GM23338 (cell line): Measurements from ENCODE around the gene ADGRD1. TPM values are rescaled to one million over a fixed set of nuclear protein-coding genes. Genes with fewer than 3 reads are reported as not detected.

ENCODE experiments used
- ATAC-seq: fragments of 200-7000 bp; cut with Tn5 transposase; 3 replicates; pipeline ENCODE4 v1.9.1; 2020
- DNase-seq: peaks from one replicate; pipeline ENCODE4 v3.0.0-alpha.2; 2015; ENCODE audit warnings: low spot score
- H2AFZ ChIP-seq: fragments of 200-600 bp; sonication (generic); 2 replicates; pipeline ENCODE4 v1.8.0; 2016; ENCODE audit warnings: antibody characterized with exemption, mild to moderate bottlenecking, moderate library complexity
- H3F3A ChIP-seq: fragments of 200-600 bp; sonication (generic); replicated peaks from 2 replicates; pipeline ENCODE4 v1.8.0; 2017; ENCODE audit warnings: antibody characterized with exemption, mixed run types, low read depth
- H3K27ac ChIP-seq: fragments of 200-600 bp; sonication (generic); 2 replicates; pipeline ENCODE4 v1.6.1; 2016; ENCODE audit warnings: low read depth
- H3K27me3 ChIP-seq: fragments of 200-600 bp; sonication (generic); 2 replicates; pipeline ENCODE4 v1.8.0; 2016; ENCODE audit warnings: mild to moderate bottlenecking, mixed run types, moderate library complexity; ENCODE audit not compliant: insufficient read depth
- H3K36me3 ChIP-seq: fragments of 200-600 bp; sonication (generic); 2 replicates; pipeline ENCODE4 v1.8.0; 2016; ENCODE audit warnings: mild to moderate bottlenecking; ENCODE audit not compliant: insufficient read depth
- H3K4me1 ChIP-seq: fragments of 200-600 bp; sonication (generic); 2 replicates; pipeline ENCODE4 v1.8.0; 2016; ENCODE audit warnings: mild to moderate bottlenecking, moderate library complexity; ENCODE audit not compliant: insufficient read depth
- H3K4me2 ChIP-seq: fragments of 200-600 bp; sonication (generic); 2 replicates; pipeline ENCODE4 v1.7.1; 2017; ENCODE audit warnings: mixed run types
- H3K4me3 ChIP-seq: fragments of 200-600 bp; sonication (generic); 2 replicates; pipeline ENCODE4 v1.6.1; 2016; ENCODE audit warnings: mixed run types
- H3K79me2 ChIP-seq: fragments of 200-600 bp; sonication (generic); replicated peaks from 2 replicates; pipeline ENCODE4 v1.8.0; 2017; ENCODE audit warnings: mild to moderate bottlenecking; ENCODE audit not compliant: insufficient read depth
- H3K9me2 ChIP-seq: fragments of 200-600 bp; sonication (generic); 2 replicates; pipeline ENCODE4 v1.8.0; 2017; ENCODE audit not compliant: insufficient read depth
- H4K20me1 ChIP-seq: fragments of 200-600 bp; sonication (generic); replicated peaks from 2 replicates; pipeline ENCODE4 v1.8.0; 2017; ENCODE audit warnings: mild to moderate bottlenecking; ENCODE audit not compliant: insufficient read depth
- H3K27ac Mint-ChIP-seq: 2 replicates; pipeline ENCODE4 v1.8.0; 2020; ENCODE audit warnings: inconsistent platforms, mild to moderate bottlenecking, moderate library complexity, mixed read lengths
- H3K27me3 Mint-ChIP-seq: 3 replicates; pipeline ENCODE4 v1.8.0; 2022; ENCODE audit warnings: low read depth, mild to moderate bottlenecking, moderate library complexity, mixed read lengths, inconsistent platforms; ENCODE audit not compliant: insufficient read depth, poor library complexity
- H3K36me3 Mint-ChIP-seq: 3 replicates; pipeline ENCODE4 v1.8.0; 2021; ENCODE audit warnings: low read depth, mild to moderate bottlenecking, inconsistent platforms, moderate library complexity, mixed read lengths
- H3K4me1 Mint-ChIP-seq: 3 replicates; pipeline ENCODE4 v1.8.0; 2020; ENCODE audit warnings: mild to moderate bottlenecking, inconsistent platforms, mixed read lengths
- H3K4me3 Mint-ChIP-seq: 3 replicates; pipeline ENCODE4 v1.8.0; 2021; ENCODE audit warnings: moderate library complexity, mild to moderate bottlenecking, inconsistent platforms, mixed read lengths
- H3K9me3 Mint-ChIP-seq: 3 replicates; pipeline ENCODE4 v1.8.0; 2020; ENCODE audit warnings: moderate library complexity, mild to moderate bottlenecking, inconsistent platforms, mixed read lengths
- CREB1 ChIP-seq: fragments of 250-450 bp; sonication (Bioruptor Pico); IDR thresholded peaks from 2 replicates; pipeline ENCODE4 v1.5.0; 2020; ENCODE audit warnings: low read depth, mild to moderate bottlenecking, moderate library complexity
- CTCF ChIP-seq, 2 experiments: fragments of 200-600 bp in 1 of 2; sonication (generic) in 1 of 2; conservative IDR thresholded peaks; 2 replicates each; pipeline versions ENCODE4 v1.5.1 to v1.6.1; 2016 to 2017; ENCODE audit warnings: antibody characterized with exemption in 2 of 2, low read depth in 2 of 2, mild to moderate bottlenecking in 2 of 2, moderate library complexity in 1 of 2
- ETS1 ChIP-seq: IDR thresholded peaks from 2 replicates; pipeline ENCODE4 v1.6.1; 2016; ENCODE audit warnings: antibody characterized with exemption
- EZH2 ChIP-seq: fragments of 200-600 bp; sonication (generic); IDR thresholded peaks from one replicate; pipeline ENCODE4 v1.8.0; 2017; ENCODE audit warnings: antibody characterized with exemption, mild to moderate bottlenecking, low read depth; ENCODE audit not compliant: unreplicated experiment
- EZH2phosphoT487 ChIP-seq: fragments of 200-600 bp; sonication (generic); IDR thresholded peaks from one replicate; pipeline ENCODE4 v1.8.1; 2018; ENCODE audit warnings: antibody characterized with exemption; ENCODE audit not compliant: unreplicated experiment
- JUNB ChIP-seq: IDR thresholded peaks from one replicate; pipeline ENCODE4 v1.6.1; 2016; ENCODE audit warnings: antibody characterized with exemption; ENCODE audit not compliant: unreplicated experiment
- NANOG ChIP-seq: IDR thresholded peaks from 2 replicates; pipeline ENCODE4 v1.6.1; 2016; ENCODE audit warnings: antibody characterized with exemption, borderline replicate concordance
- POLR2AphosphoS5 ChIP-seq: IDR thresholded peaks from 2 replicates; pipeline ENCODE4 v1.6.1; 2016; ENCODE audit warnings: antibody characterized with exemption, low read depth
- REST ChIP-seq: IDR thresholded peaks from one replicate; pipeline ENCODE4 v1.6.1; 2018; ENCODE audit warnings: antibody characterized with exemption; ENCODE audit not compliant: unreplicated experiment
- STAT1 ChIP-seq: IDR thresholded peaks from one replicate; pipeline ENCODE4 v1.6.1; 2016; ENCODE audit warnings: antibody characterized with exemption; ENCODE audit not compliant: unreplicated experiment
- ZNF114 ChIP-seq: fragments of 250-450 bp; sonication (Bioruptor Pico); IDR thresholded peaks from 2 replicates; pipeline ENCODE4 v1.5.0; 2020; ENCODE audit warnings: mild to moderate bottlenecking, moderate library complexity
- ZNF331 ChIP-seq: fragments of 250-450 bp; sonication (Bioruptor Pico); IDR thresholded peaks from 2 replicates; pipeline ENCODE4 v1.5.0; 2020; ENCODE audit warnings: low read depth, mild to moderate bottlenecking, moderate library complexity
- ZNF462 ChIP-seq: fragments of 250-450 bp; sonication (Bioruptor Pico); IDR thresholded peaks from 2 replicates; pipeline ENCODE4 v1.5.0; 2020; ENCODE audit warnings: mild to moderate bottlenecking, moderate library complexity
- polyA plus RNA-seq: library from polyadenylated mRNA; unstranded; fragments of >200 nt; fragmentation: Nextera tagmentation; extraction: Ambion mirVana; gene quantifications from 2 replicates; pipeline ENCODE4 v1.2.1, GENCODE V29; 2016
- total RNA-seq: library from RNA; depleted of rRNA; stranded (reverse); fragments of >200 nt; shearing (Covaris generic); gene quantifications from 2 replicates; pipeline ENCODE4 v1.2.3, GENCODE V29; 2014

Gene ADGRD1
- total and polyA plus RNA-seq, 2 experiments from 2014 or later = 1.4 TPM; not detected in 1

GRCh38 chr12:131091976-131092691 lies 138.4 kb downstream of the ADGRD1 start:
- H3K4me3 ChIP-seq = no peak overlapping the region
- H2AFZ ChIP-seq = no peak overlapping the region
- Mint-ChIP-seq H3K36me3 (no peaks in the 10 kb centered on the region), H3K4me3 (no peak overlapping the region), H3K27me3 (peaks cover 6% of the 10 kb centered on the region), H3K9me3 (no peaks in the 10 kb centered on the region), H3K4me1 (no peaks in the 10 kb centered on the region; the same call in 2 of the 3 replicates), H3K27ac (no peak overlapping the region)
- ATAC-seq (no peak), DNase-seq (no peak)
- TF ChIP-seq ZNF462 (CRISPR knock-in tag) (no peak), ETS1 (no peak), ZNF331 (CRISPR knock-in tag) (no peak), ZNF114 (CRISPR knock-in tag) (no peak), EZH2 (no peak), REST (no peak), STAT1 (no peak), EZH2phosphoT487 (no peak), NANOG (no peak), CTCF (conservative IDR thresholded peaks at IDR 0.05; ENCODE audit: low read depth in 2 of 2) (no peak), POLR2AphosphoS5 (no peak), JUNB (no peak), CREB1 (CRISPR knock-in tag) (no peak)
- no peak overlapping the region for H3K27ac ChIP-seq
- H3K27me3 ChIP-seq = no peaks in the 10 kb centered on the region
- no peaks in the 10 kb centered on the region for H3K79me2 ChIP-seq
- no peaks in the 10 kb centered on the region for H3K9me2 ChIP-seq
- H3F3A ChIP-seq = no peaks in the 10 kb centered on the region
- H3K4me2 ChIP-seq = no peak overlapping the region
- no peaks in the 10 kb centered on the region for H3K4me1 ChIP-seq
- H3K36me3 ChIP-seq = no peaks in the 10 kb centered on the region
- no peaks in the 10 kb centered on the region for H4K20me1 ChIP-seq
